D721Med (cell line): Measurements from ENCODE around the gene HEY2.

Experiments
- DNase-seq: peaks from one replicate; pipeline ENCODE4 v3.0.0; 2011; ENCODE audit warnings: low spot score; ENCODE audit not compliant: insufficient read length
- FAIRE-seq: peaks from 2 replicates; lab custom pipeline; 2011; peaks lifted over from hg19 to GRCh38; lab: Jason Lieb, UNC
- TF ChIP-seq, protein P1 (sequence below): IDR thresholded peaks from 2 replicates; pipeline ENCODE4 v1.5.1; 2012; ENCODE audit warnings: mild to moderate bottlenecking, control low read depth; ENCODE audit not compliant: insufficient read depth; ENCODE audit errors: missing control alignments

Gene HEY2

GRCh38 chr6:125745281-125746018 lies 4.0 kb upstream of the HEY2 start:
- DNase-seq (no peak), FAIRE-seq (no peak)
- TF ChIP-seq, protein P1, sequence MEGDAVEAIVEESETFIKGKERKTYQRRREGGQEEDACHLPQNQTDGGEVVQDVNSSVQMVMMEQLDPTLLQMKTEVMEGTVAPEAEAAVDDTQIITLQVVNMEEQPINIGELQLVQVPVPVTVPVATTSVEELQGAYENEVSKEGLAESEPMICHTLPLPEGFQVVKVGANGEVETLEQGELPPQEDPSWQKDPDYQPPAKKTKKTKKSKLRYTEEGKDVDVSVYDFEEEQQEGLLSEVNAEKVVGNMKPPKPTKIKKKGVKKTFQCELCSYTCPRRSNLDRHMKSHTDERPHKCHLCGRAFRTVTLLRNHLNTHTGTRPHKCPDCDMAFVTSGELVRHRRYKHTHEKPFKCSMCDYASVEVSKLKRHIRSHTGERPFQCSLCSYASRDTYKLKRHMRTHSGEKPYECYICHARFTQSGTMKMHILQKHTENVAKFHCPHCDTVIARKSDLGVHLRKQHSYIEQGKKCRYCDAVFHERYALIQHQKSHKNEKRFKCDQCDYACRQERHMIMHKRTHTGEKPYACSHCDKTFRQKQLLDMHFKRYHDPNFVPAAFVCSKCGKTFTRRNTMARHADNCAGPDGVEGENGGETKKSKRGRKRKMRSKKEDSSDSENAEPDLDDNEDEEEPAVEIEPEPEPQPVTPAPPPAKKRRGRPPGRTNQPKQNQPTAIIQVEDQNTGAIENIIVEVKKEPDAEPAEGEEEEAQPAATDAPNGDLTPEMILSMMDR, result no peak

- TF ChIP-seq, protein P1, result no peak
- FAIRE-seq (no peak), DNase-seq (no peak)
Measured at GRCh38 chr6:125746019-125746414, 3.4 kb upstream of the HEY2 start.

DNA sequence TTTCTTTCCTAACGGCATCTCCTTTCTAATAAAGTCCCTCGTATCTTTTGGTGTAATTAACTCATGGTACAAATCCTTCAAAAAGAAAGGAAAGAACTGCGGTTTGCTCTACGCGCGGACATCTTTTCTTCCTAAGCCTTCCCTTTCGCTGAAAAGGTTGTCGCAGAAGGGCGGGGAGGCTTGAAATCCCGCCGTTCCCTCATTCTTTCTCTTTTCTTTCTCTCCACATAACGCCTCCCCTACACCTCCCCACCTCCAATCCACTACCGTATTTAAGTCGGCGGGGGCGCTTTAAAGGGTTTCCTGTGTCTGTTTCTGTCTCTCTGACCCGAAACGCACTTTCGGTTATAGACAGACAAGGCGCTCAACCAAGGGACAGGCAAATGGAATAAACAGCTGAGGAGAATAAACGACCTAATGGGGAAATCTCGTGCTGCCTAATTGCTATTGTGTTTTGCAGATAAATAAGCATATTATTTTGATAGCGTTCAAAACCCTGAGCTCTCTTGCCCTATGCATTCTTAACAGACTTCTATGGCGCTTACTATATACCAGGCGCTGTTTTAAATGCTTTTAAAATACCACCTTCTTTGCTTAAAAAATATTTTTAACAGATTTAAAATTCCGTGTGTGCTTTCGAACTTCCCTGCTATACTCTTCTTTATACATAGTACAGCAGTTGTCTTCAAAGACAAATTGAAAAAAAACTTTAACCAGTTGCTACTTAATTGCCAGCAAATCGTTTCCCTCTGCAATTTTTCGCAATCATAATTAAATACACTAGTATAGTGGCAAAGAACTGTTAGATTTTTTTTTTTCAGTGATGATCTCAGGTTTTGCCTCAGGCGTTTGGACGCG lies 2.5 kb upstream of the HEY2 start:
- FAIRE-seq (no peak), DNase-seq (no peak)
- TF ChIP-seq, protein P1, result no peak

DNA sequence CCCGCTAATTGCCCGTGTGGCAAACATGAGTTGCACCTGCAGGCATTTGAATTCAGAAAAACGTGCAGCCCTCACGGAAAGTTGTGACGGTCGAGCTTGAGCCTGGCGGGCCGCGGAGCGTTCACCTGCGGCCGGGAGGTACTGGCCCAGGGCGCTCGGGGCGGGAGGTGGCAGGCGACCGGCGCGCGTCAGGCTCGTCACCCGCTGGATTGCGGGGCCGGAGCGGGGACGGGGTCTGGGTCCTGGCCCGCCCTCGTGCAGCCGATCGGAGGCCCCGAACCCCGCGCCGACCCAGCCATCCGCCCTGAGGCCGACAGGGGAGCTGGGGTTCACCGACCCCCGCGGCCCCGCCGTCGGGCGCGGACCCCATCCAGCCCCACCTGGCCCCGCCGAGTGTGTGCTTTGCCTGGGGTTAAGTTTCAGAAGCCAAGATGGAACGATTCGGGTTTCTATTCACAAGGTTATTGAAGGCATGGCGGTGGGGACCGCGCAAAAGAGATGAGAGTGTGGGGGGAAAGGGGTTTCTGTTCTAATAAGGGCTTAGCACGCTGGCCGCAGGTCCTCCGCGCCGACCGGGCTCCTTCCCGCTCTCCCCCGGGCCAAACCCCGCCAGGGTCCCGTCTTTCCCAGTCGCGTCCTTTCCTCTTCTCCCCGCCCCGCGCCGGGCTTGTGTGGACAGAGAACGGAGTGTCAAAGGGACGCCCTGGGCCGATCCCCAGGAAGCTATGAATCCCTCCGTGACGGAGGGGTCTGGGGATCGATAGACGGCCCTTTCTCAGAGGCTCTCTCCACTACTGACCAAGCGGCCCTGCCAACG lies 1.6 kb upstream of the HEY2 start:
- FAIRE-seq (no peak), DNase-seq (no peak)
- TF ChIP-seq, protein P1, result no peak

- FAIRE-seq, result no peak
- no peak for DNase-seq
- TF ChIP-seq, protein P1, result no peak
Measured at GRCh38 chr6:125748406-125749172, 843 bp upstream of the HEY2 start.

DNA sequence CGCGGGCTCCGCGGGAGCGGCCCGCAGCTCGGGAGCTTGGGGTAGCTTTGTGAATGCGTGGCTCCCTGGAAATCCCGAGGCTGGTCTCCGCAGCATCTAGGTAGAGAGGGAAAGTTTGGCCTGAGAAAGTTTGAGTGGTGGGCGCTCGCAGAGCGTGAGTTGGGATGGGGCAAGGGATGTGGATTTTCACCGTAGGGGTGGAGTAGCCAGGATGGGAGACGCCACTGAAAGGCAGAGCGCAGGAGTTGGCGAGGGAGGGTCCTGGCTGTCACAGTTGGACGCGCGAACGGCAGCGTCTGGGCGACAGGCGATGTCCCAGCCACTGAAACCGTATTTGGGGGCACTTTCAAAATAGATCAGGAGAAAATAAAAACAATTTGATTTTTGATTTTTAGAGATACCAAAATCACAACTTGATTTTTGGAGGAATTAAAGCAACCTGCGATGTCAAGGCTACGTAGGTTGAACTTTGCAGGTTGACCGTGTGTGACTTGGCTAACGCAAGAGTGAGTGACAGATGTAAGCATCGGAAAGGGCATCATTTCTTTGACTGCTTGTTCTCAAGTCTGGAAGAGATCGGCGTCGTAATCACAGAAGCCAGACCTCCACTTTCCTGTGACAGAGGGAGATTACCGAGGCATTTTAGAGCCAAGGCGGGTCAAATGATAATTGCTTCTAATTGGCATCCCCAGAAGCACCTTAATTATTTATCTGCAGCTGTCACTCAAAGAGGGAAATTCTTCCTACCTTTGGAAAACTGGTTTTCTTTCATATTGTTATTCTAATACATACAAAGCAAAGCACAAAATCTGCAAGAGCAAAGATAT lies 646 bp downstream of the HEY2 start:
- DNase-seq, result no peak
- TF ChIP-seq, protein P1, result no peak
- FAIRE-seq, result no peak
